HG03521 (cell line): ENCODE measurements around the gene NLRP5.
A peak's percentile ranks its signal among the peaks of the same experiment; 100 is the strongest.

ENCODE experiments used
- ATAC-seq: cut with Tn5 transposase; IDR thresholded peaks from one replicate; pipeline ENCODE4 v1.9.1; 2021; ENCODE audit warnings: mild to moderate bottlenecking, moderate library complexity; ENCODE audit not compliant: unreplicated experiment

NLRP5 gene

DNA sequence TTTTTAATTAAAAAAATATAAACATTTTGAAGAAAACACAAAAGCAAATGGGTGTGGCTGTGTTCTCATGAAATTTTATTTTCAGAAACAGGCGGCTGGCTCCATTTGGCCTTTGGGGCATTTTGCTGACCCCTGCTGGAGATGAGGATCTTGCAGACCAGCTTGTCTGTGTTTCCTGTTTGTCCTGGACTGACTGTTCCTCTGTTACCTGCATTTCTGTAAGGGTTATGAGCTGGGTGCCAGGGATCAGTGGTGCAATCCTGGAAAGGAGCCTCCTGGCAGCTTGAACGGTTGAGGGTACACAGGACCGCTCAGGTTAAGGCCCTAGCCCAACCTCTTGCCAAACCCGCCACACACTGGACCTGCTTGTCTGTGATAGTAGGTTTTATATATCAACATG lies 84.6 kb downstream of the NLRP5 start:
- ATAC-seq = no peak

DNA sequence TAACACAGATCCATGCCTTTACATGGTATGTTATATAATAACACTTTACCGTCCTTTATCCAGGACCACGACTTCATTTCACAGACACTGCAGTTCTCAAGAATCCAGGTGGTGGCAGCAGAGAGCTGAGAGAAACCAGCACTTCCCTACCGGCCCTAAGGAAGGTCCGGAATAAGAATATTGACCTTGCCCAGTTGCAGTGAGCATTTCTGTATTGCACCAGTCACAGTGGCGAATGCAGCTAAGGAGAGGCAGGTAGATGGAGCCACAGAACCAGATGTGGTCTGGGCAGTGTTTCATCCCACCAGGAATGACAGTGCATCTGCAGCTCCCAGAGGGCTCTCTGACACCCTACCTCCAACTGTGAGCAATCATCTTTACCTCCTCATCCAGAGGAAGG lies 89.9 kb downstream of the NLRP5 start:
- ATAC-seq = no peak

DNA sequence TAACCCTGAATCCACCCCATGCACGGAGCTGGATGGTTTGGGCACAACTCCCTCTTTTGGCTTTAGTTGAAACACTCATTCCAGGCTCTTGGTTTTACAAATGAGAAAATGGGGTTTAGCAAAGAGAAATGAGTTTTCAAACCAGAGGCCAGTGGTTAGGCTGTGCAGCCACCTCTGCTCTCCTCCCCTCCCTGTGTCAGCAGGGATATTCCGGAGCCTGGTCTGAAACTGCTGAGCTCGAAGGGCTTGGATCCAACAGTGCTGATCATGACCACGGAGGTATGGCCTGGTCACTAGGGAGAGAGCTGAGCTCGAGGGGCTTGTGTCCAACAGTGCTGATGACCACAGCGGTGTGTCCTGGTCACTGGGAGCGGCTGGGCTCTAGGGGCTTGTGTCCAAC lies 93.0 kb downstream of the NLRP5 start:
- no peak for ATAC-seq

DNA sequence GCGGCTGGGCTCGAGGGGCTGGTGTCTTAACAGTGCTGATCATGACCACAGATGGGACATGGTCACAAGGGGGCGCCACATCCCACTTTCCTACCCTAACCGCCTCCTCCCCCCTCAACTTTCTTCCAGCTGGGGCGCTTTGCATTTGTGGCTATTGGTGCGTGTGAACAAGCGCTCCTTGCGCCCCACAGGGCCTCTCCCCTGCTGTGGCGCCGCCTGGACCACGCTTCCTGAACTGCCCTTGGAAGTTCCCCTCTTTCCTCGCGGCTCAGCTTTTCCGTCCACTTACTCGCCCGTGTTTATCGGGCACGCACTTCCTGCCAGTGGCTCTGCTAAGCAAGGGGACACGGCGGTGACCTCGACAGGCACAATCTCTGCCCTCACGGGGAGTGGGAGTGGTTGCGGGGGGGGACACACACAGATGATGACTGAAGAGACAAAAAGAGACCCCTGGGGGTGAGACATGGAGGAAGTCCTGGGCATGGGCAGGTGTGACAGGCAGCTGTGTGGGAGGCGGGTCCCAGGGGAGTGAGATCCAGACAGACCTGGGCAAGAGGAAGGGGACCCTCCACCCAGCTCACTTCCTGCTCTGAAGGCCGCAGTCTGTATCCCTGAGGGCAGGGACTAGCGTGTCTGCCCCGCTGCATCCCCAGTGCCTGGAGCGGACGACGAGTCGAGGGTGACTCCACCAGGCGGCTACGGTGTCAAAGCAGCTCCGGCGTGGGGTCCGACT lies 94.3 kb downstream of the NLRP5 start:
- ATAC-seq = peak; percentile 65

DNA sequence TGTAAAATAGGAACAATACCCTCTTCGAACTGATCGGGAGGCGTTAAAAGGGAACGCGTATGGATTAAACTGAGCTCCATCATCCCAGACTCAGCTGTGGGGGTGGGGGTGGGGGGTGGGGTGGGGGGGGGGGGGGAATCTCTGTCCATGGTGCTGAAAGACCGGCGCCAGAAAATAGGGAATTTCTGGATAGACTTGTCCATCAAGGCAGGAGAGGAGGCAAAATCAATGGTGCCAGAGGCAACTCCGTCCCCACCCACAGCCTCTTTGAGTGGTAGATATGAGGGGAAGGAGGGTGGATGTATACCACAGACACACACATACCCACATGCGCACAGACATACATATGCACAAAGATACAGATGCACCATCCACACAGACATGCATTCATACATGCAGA lies 97.1 kb downstream of the NLRP5 start:
- ATAC-seq = no peak

DNA sequence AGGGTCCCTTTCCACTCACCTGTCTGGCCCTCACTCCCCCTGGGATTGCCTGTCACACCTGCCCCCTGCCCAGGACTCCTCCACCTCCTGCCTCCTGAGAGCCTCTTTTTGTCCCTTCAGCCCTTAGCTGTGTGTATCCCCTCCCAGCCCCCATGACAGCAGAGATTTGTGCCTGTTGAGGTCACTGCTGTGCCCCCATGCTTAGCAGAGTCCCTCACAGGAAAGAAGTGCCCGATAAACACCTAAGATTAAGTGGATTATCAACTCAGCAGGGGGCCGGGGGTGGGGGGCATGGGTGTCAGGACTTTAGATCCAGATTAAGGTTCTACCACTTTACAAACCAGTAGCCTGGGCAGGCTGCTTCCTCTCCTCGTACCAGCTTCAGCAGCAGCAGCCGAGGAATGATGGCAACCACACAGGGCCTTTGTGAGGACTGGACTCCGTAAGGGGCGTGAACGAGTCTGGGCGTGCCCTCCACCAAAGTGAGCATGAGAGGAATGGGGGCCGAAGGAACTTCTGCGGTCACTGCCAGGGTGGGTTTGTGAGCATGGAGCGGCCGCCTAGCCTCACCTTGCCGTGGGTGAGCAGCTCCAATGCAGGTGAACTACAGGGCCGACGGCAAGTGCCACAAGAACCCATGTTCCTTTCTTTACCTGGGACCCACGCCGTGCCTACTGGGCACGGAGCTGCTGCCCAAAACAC lies 98.4 kb downstream of the NLRP5 start:
- no peak for ATAC-seq

DNA sequence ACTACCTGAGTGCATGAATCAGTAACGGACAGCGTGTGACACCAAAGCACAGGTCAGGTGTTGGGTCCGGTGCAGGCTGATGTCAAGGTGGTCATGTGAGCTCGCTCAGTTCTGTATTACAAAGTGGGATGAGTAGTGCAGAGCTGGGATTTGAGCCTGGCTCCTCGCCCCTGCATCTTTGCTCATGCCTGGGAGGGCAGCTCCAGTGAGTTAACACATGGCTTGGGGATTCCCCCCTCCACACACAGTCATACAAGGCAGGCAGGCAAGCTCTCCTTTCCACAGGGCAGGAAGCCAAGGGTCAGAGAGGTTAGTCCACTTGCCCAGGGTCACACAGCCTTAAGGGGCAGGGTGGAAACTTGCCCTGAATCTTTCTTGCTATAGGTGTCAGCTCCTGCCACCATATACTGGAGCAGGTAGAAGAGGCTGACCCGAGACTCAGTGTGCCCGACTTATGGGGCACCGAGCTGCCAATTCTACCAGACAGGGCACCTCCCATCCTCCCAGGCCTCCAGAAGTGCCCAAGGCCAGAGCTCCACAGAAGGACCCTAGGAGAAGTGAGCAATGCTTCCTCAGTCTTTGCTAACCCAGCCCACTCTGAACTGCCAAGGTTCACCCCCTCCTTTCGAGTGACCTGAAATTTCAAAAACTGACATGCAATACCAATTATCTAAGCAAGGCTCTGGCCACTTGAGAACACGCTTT lies 99.1 kb downstream of the NLRP5 start:
- no peak for ATAC-seq

DNA sequence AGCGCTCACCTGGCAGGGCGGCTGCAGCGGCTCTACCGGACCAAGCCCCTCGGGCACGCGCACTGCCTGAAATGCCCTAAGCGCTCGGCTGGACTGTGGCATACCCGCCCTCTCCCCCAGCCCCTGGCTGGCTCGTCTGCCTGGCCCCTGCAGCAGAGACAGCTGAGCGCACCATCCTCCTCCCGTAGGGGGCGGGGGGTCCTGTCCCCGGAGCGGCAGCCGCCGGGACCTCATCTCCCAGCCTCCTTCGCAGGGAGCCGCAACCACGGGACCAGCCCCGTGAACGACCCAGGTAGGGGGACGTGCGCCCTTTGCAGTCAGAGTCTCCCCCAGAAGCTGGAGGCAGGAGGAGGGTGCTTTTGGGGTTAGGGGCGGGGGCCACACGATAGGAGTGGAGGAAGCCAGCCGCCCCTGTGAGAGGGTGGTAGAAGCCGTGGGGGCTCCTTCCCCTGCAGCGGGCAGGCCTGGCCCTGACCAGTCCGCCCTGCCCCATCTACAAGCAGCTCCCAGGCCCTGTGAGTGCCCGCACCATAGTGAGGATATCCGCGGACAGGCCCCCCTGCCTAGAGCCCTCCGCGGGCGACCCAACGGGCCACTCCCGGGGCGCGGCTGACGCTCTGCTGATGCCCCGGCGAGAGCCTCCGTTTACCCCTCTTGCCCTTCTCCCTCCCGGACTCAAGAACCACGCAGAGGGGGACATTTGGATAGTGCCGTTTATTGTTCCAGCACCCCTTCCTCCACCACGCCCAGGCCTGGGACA lies 100.3 kb downstream of the NLRP5 start:
- ATAC-seq = no peak

DNA sequence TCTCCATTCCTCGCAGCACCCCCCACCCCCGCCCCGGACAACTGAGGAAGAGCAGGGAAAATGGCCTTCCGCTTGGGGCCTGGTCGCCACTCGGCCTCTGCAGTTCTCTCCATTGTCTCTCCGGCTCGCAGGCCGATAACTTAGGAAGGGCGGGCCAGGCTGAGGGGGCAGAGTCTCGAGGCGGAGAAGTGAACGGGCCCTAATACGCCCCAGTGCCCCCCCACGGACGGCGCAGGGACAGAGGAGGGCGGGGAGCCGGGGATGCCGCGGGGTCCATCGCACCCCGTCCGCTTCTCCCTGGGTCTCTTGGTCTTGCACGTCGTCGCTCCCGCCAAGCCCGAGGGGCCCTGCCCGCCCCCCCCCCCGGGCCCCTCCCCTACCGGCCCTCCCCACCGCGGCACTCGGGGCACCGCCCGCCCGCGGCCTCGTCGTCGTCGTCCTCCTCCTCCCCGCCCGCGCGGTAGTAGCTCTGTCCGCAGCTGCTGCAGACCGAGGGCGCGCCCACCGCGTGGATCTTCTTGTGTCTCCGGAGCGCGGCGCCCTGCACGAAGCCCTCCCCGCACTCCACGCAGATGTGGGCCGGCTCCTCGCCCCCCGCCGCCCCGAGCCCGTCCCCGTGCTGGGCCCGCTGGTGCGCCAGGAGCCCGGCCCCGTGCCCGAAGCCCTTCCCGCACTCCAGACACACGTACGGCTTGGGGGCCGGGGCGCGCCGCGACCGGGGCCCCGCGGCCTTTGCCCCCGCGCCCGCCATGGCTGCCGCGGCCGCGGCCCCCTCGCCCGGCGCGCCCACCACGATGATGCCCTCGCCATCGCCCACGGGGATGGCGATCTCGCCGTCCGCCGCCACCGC lies 101.3 kb downstream of the NLRP5 start:
- no peak for ATAC-seq

DNA sequence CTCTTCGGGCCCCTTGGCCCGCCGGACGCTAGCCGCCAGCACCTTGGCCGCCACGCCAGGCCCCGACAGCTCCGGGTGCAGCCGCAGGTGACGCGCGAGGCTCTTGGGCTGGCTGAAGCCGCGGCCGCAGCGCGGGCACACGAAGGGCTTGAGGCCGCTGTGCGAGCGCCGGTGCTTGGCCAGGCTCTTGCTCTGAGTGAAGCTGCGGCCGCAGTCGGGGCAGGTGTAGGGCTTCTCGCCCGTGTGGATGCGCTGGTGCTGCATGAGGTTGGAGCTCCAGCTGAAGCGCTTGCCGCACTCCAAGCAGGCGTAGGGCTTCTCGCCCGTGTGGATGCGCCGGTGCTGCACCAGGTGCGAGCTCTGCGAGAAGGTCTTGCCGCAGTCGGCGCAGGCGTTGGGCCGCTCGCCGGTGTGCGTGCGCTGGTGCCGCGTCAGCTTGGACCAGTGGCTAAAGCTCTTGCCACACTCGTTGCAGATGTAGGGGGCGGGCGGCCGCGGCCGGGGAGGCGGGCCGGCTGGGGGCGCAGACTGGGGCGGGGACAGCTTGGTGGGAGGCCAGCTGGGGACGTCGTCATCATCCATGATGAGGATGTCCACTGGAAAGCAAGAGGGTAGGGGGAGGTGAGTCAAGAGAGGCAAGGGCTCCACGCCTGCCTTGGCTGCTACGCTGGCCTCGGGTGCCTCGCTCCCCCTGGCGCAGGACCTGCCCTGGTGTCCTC lies 102.1 kb downstream of the NLRP5 start:
- no peak for ATAC-seq

DNA sequence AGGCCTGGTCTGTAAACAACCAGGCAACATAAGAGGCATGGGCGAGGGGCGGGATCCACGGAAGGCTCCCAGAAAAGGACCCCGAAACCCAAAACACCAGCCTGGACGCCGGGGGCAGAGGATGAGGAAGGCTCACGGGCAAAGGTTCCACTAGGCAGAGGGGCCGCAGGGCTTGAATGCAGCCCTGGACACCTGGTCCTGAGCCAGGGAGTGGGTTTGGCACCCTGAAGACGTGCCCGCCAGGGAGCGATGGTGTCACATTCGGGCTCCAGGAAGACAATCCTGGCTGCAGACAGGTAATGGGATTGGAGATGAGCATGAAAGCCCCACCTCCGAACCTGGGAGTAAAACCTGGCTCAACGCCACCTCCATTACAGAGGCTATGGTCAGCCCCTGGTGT lies 102.8 kb downstream of the NLRP5 start:
- ATAC-seq = no peak

DNA sequence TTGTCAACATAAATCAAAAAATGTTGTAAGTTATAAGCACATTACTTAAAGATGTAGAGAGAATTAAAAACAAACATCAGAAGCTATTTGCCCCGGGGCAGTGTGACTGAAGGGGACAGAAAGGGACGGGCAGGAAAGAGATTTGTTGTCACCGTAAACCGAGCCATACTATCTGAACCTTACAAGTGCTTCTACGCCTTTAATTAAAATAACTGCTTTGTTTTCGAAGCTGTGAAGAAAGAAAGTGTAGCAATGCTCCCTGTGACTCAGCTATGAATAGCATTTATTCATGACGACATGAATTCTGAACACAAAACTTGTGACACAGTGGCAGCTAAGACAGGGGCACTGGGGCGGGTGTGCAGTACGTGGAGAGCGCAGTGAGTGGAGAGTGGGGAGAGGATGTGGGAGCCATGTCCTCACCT lies 104.5 kb downstream of the NLRP5 start:
- ATAC-seq = no peak

DNA sequence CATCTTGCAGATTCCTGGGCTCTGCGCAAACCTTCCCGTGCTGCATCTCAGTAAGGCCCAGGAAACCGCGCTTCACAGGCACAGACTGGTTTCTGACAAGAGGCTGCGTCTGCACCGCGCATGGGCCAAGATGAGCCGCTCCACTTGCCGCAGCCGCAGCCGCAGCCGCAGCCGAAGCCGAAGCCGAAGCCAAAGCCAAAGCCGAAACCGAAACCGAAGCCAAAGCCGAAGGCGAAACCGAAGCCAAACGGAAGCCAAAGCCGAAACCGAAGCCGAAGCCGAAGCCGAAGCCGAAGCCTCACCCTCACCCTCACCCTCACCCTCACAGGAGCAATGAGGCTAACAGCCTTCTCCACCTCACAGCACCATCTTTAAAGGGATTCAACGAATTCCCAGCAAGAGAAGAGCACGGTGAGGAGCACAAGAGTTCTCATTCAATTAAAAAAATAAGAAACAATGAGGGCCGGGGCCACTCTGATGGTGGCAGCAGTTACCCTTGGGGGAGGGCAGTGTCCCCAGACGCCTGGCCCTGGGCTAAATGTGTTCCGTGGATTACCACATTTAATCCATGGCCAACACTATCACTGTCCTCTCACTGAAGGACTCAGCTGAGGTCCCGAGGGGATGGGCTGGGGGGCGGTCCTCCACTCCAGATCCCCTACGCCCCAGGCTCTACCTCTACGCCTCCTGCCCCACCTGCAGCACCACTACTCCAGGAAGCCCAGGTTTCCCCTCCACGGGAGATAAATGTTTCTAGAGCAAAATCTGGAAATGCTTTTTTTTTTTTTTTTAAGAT lies 105.4 kb downstream of the NLRP5 start:
- no peak for ATAC-seq

DNA sequence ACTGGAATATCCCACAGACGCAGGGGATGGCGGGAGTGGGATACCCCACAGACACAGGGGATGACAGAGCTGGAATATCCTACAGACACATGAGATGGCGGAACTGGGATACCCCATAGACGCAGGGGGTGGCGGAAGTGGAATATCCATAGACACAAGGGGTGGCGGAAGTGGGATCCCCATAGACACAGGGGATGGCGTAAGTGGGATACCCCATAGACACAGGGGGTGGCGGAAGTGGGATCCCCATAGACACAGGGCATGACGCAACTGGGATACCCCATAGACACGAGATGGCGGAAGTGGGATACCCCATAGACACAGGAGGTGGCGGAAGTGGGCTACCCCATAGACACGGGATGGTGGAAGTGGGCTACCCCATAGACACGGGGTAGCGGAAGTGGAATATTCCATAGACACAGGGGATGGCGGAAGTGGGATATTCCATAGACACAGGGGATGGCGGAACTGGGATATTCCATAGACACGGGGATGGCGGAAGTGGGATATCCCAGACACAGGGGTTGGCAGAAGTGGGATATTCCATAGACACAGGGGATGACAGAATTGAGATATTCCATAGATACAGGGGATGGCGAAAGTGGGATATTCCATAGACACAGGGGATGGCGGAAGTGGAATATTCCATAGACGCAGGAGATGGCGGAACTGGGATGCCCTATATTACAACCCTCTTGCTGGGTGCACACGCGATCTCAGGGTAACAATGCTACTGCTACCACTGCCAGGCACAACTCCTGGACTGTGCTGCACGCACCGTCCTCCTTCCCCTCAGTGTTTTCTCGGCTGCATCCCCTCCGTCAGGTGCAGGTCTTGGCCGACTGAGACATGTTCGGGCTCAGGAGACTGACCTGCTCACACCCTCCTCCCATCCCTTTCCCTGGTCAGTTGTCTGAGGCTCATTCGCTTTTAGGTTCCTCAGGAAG lies 106.4 kb downstream of the NLRP5 start:
- no peak for ATAC-seq

DNA sequence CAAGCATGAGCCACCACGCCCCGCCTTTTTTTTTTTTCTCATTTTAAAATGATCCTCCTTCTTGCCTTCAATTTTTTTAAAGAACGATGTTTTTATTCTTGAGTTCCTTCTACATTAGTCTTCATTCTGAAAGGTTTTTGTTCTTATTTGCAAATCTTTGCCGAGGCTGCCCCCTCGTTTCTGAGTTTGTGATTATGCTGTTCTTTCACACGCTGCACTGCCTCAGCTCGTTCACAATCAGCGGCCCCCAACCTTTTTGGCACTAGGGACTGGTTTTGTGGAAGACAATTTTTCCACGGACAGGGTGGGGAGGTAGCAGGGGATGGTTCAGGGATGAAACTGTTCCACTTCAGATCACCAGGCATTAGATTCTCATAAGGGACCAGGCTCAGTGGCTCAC lies 107.9 kb downstream of the NLRP5 start:
- ATAC-seq = no peak

DNA sequence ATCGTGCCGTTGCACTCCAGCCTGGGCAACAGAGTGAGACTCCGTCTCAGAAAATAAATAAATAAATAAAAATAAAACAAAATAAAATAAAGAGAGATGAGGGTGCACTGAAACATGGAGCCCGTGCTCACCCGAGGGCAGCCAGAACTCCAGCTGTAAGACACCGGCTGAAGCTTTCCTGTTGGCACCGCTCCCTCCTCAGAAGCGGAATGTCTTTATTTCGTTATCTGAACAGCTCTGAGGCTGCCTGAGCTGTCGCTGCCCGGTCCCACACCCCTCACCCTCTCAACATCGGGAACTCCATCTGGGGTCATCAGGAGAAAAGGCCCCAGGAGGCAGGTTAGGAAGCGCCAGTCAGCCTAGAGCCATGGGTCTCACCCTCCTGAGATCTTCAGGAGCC lies 110.1 kb downstream of the NLRP5 start:
- ATAC-seq = no peak

DNA sequence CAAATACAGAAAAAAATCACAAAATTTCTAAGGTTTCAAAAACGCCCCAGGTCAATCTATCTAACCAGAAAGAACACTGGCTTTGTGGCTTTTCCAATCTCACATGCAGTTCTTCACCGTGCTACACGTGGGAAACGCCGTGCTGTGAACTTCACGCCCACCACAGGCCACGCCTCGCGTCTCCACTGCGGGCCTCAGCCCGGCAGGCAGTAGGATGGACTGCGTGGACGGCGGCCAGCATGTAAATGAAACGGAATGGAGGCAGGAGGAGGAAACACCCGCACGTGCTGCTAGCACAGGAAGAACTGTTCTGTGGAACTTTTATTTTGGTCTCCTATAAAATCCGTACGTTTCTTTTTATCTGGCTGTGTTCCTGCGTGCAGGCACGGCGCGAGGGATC lies 110.7 kb downstream of the NLRP5 start:
- ATAC-seq = no peak

DNA sequence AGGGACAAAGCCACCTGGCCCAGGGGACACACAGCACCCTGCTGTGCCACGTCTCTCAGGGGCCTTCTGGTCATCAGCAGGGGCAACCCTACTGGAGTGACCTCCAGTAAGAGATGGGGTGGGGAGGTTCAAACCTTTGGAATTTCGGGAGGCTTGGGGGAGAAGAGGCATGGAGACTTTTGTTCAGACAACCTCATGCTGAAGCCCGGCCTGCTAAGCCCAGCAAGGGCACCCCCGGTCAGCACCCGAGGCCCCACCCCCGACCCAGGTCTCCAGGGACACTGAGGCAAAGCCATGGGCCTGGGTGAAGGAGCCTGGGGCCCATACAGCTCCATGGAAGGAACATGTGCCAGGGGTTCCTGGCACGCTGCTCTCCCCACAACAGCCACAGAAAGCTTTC lies 111.2 kb downstream of the NLRP5 start:
- no peak for ATAC-seq
